ENCODE measurements around the gene PCSK5. TPM values are rescaled to one million over a fixed set of nuclear protein-coding genes. Genes with fewer than 3 reads are reported as not detected.

The PCSK5 gene
- polyA plus RNA-seq, 3 donors: 4.8 to 13.0 (median 7.1) TPM

DNA sequence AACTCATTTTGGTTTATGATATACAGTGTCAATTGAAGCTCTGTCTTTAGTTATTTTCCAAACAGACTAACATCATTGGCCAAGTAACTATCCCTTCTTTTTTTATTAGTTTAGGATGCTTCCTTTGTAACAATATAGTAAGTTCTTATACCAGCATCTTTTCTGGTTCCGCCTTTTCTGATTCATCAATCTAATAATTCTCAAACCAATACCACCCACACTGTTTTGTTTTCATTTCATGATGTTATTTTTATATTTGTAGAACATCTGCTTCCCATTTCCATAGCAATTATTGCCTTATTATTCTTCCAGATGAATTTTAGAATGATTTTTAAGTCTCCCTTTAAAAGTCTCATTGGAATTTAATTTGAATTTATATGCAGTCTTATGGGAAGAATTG is 285.7 kb downstream of the PCSK5 start:
- WGBS (ENCODE audit: insufficient coverage): no CpG with 5 or more reads among the region's 1 CpG
- Histone ChIP-seq H2AFZ (ENCODE audit: insufficient read depth, low read depth, low read length, poor library complexity, severe bottlenecking) (no peak overlapping the region), H3K9ac (ENCODE audit: insufficient read depth, low read length, poor library complexity, severe bottlenecking) (no peak overlapping the region), H3K36me3 (replicated peaks in 1 of 2; ENCODE audit: control insufficient read depth in 1 of 2, insufficient read depth in 2 of 2, low read length in 2 of 2) (peaks cover 7 to 46% of the 10 kb centered on the region in 2 donors), H3K4me3 (replicated peaks in 1 of 3; ENCODE audit: low read depth in 2 of 3, low read length in 3 of 3) (no peak overlapping the region), H3K9me3 (replicated peaks in 1 of 2; ENCODE audit: control insufficient read depth in 1 of 2, insufficient read depth in 1 of 2, low read length in 2 of 2) (no peaks in the 10 kb centered on the region), H3K27ac (ENCODE audit: low read depth in 1 of 2, low read length in 2 of 2) (no peak overlapping the region), H3K4me2 (replicated peaks; ENCODE audit: extremely low read depth, low read length, poor library complexity, severe bottlenecking) (no peak overlapping the region), H3K79me2 (ENCODE audit: insufficient read depth, low read length) (no peaks in the 10 kb centered on the region), H3K27me3 (ENCODE audit: control insufficient read depth in 2 of 2, insufficient read depth in 2 of 2, low read length in 2 of 2) (no peaks in the 10 kb centered on the region), H3K4me1 (ENCODE audit: control insufficient read depth in 1 of 2, insufficient read depth in 2 of 2, low read length in 2 of 2) (peaks cover 2 to 8% of the 10 kb centered on the region in 2 donors), H4K20me1 (ENCODE audit: insufficient read depth, low read length) (no peaks in the 10 kb centered on the region)
- Mint-ChIP-seq H3K4me1 (peaks cover 24% of the 10 kb centered on the region), H3K9me3 (peaks cover 0 to 3% (median 2%) of the 10 kb centered on the region in 7 donors), H3K36me3 (peaks cover 30 to 50% of the 10 kb centered on the region in 2 donors), H3K27me3 (ENCODE audit: low read depth in 3 of 3) (no peaks in the 10 kb centered on the region), H3K27ac (no peak overlapping the region), H3K4me3 (no peak overlapping the region)
- no peak for TF ChIP-seq CTCF (IDR thresholded peaks at IDR 0.05)
- intact Hi-C loops (cut with micrococcal nuclease): no loop called here
- DNase-seq: no peak

DNA sequence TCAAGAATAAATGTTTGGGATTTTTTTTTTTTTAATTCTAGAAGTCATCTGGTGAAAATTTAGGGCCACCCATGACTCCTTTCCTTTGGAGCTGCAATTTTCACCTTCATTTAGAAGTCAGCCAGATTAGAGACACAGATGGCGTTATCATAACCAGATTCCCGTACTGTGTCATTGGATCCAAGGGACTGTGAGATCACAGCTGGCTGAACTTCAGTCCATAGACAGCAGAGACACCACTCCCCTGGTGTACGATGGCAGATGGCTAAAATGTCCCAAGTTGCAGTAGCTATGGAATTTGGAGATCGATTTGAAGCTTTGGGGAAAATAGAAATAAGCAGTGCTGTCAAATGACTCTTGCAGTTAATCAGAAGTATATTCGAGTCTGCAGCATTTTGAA is 287.5 kb downstream of the PCSK5 start:
- Mint-ChIP-seq H3K27me3 (ENCODE audit: low read depth in 3 of 3) (no peaks in the 10 kb centered on the region), H3K27ac (no peak overlapping the region), H3K4me1 (peaks cover 16% of the 10 kb centered on the region), H3K4me3 (no peak overlapping the region), H3K9me3 (peaks cover 0 to 3% (median 2%) of the 10 kb centered on the region in 7 donors), H3K36me3 (peaks cover 44 to 63% of the 10 kb centered on the region in 2 donors)
- Histone ChIP-seq H3K9me3 (replicated peaks in 1 of 2; ENCODE audit: control insufficient read depth in 1 of 2, insufficient read depth in 1 of 2, low read length in 2 of 2) (no peaks in the 10 kb centered on the region), H3K36me3 (replicated peaks in 1 of 2; ENCODE audit: control insufficient read depth in 1 of 2, insufficient read depth in 2 of 2, low read length in 2 of 2) (peaks cover 19 to 57% of the 10 kb centered on the region in 2 donors), H4K20me1 (ENCODE audit: insufficient read depth, low read length) (no peaks in the 10 kb centered on the region), H3K4me2 (replicated peaks; ENCODE audit: extremely low read depth, low read length, poor library complexity, severe bottlenecking) (no peak overlapping the region), H3K4me3 (replicated peaks in 1 of 3; ENCODE audit: low read depth in 2 of 3, low read length in 3 of 3) (no peak overlapping the region), H3K27ac (ENCODE audit: low read depth in 1 of 2, low read length in 2 of 2) (no peak overlapping the region), H3K27me3 (ENCODE audit: control insufficient read depth in 2 of 2, insufficient read depth in 2 of 2, low read length in 2 of 2) (no peaks in the 10 kb centered on the region), H3K79me2 (ENCODE audit: insufficient read depth, low read length) (no peaks in the 10 kb centered on the region), H3K4me1 (ENCODE audit: control insufficient read depth in 1 of 2, insufficient read depth in 2 of 2, low read length in 2 of 2) (peaks cover 4 to 9% of the 10 kb centered on the region in 2 donors), H3K9ac (ENCODE audit: insufficient read depth, low read length, poor library complexity, severe bottlenecking) (no peak overlapping the region), H2AFZ (ENCODE audit: insufficient read depth, low read depth, low read length, poor library complexity, severe bottlenecking) (no peak overlapping the region)
- 100% methylated on average over 2 of the region's 5 CpGs for WGBS (ENCODE audit: insufficient coverage)
- DNase-seq: no peak
- no peak for TF ChIP-seq CTCF (IDR thresholded peaks at IDR 0.05)
- intact Hi-C loops (cut with micrococcal nuclease): no loop called here
